Erythroblast (primary cell): ENCODE data around the gene TENT5C.

ENCODE experiments used
- DNase-seq, 2 experiments: peaks; one replicate each; lab custom pipeline; 2025; lab: John Stamatoyannopoulos, UW
- GATA1 ChIP-seq: IDR thresholded peaks from 2 replicates; pipeline ENCODE4 v1.6.1; 2011; ENCODE audit warnings: low read depth, mild to moderate bottlenecking, control low read depth, low read length, moderate library complexity
- POLR2A ChIP-seq: IDR thresholded peaks from 2 replicates; pipeline ENCODE4 v1.6.1; 2011; ENCODE audit warnings: mild to moderate bottlenecking, low read length

The TENT5C gene

GRCh38 chr1:117577191-117577885 is 28.5 kb upstream of the TENT5C start:
- no peak for TF ChIP-seq POLR2A
- TF ChIP-seq GATA1: no peak
- DNase-seq: no peak

- no peak for TF ChIP-seq POLR2A
- TF ChIP-seq GATA1: no peak
- DNase-seq: no peak
These were observed 27.4 kb upstream of the TENT5C start for GRCh38 chr1:117578466-117578865.

- TF ChIP-seq POLR2A (no peak), GATA1 (no peak)
These were observed 26.5 kb upstream of the TENT5C start for GRCh38 chr1:117579221-117579906.

GRCh38 chr1:117580436-117580835 is 25.4 kb upstream of the TENT5C start:
- TF ChIP-seq GATA1: no peak
- TF ChIP-seq POLR2A: no peak

More at GRCh38 chr1:117579221-117579906, 26.5 kb upstream of the TENT5C start:
- no peak for DNase-seq

GRCh38 chr1:117580882-117581281 is 25.0 kb upstream of the TENT5C start:
- no peak for DNase-seq
- no peak for TF ChIP-seq GATA1
- TF ChIP-seq POLR2A: no peak

More at GRCh38 chr1:117580436-117580835, 25.4 kb upstream of the TENT5C start:
- DNase-seq: no peak

GRCh38 chr1:117581391-117581943 is 24.4 kb upstream of the TENT5C start:
- no peak for TF ChIP-seq GATA1
- TF ChIP-seq POLR2A: no peak
- no peak for DNase-seq

- TF ChIP-seq POLR2A (no peak), GATA1 (no peak)
- DNase-seq: no peak
These were observed 23.4 kb upstream of the TENT5C start for GRCh38 chr1:117582451-117582850.

- no peak for TF ChIP-seq POLR2A
- no peak for TF ChIP-seq GATA1
- no peak for DNase-seq
These were observed 22.6 kb upstream of the TENT5C start for GRCh38 chr1:117583247-117583646.

- no peak for TF ChIP-seq POLR2A
- TF ChIP-seq GATA1: no peak
- no peak for DNase-seq
These were observed 21.7 kb upstream of the TENT5C start for GRCh38 chr1:117584181-117584580.

- TF ChIP-seq POLR2A (no peak), GATA1 (no peak)
- no peak for DNase-seq
These were observed 20.8 kb upstream of the TENT5C start for GRCh38 chr1:117585086-117585485.

GRCh38 chr1:117586337-117586736 is 19.5 kb upstream of the TENT5C start:
- no peak for DNase-seq
- TF ChIP-seq GATA1 (no peak), POLR2A (no peak)

- no peak for DNase-seq
These were observed 18.9 kb upstream of the TENT5C start for GRCh38 chr1:117586747-117587498.

GRCh38 chr1:117587499-117588356 is 18.1 kb upstream of the TENT5C start:
- no peak for TF ChIP-seq POLR2A
- no peak for TF ChIP-seq GATA1
- DNase-seq: no peak

More at GRCh38 chr1:117586747-117587498, 18.9 kb upstream of the TENT5C start:
- TF ChIP-seq GATA1: no peak
- no peak for TF ChIP-seq POLR2A
